Panc1 (cell line): ENCODE data around the gene SLC17A5. TPM values are rescaled to one million over a fixed set of nuclear protein-coding genes. Genes with fewer than 3 reads are reported as not detected.

Source experiments
- ATAC-seq: fragments of 200-7000 bp; cut with Tn5 transposase; 2 replicates; pipeline ENCODE4 v1.9.1; 2020; ENCODE audit warnings: mild to moderate bottlenecking, moderate library complexity
- BruUV-seq: library from RNA; stranded (reverse); fragments of 400-500 nt; replicated peaks from 2 replicates; lab custom pipeline; 2021; lab: Mats Ljungman, UMichigan
- CTCF ChIA-PET: fragments of 300-600 bp; sonication (Branson Sonifier 250); formaldehyde crosslinking; loops from one replicate; lab custom pipeline; 2022; ENCODE audit warnings: antibody characterized with exemption; lab: Charles Lee
- POLR2A ChIA-PET: fragments of 300-600 bp; sonication (Branson Sonifier 250); formaldehyde crosslinking; loops from one replicate; lab custom pipeline; 2022; ENCODE audit warnings: antibody characterized with exemption; lab: Charles Lee
- DNase-seq: peaks from one replicate; pipeline ENCODE4 v3.0.0-alpha.2; 2010; ENCODE audit warnings: low read depth, low spot score
- H3K27ac ChIP-seq: 2 replicates; pipeline ENCODE4 v1.5.1; 2011; ENCODE audit warnings: mild to moderate bottlenecking, low read length, inconsistent platforms
- H3K27me3 ChIP-seq: fragments of 200-500 bp; sonication (Bioruptor generic); 2 replicates; pipeline ENCODE4 v1.6.0; 2014; ENCODE audit warnings: low read length, inconsistent platforms; ENCODE audit not compliant: control insufficient read depth, insufficient read depth
- H3K36me3 ChIP-seq: fragments of 200-500 bp; sonication (Bioruptor generic); 2 replicates; pipeline ENCODE4 v1.5.1; 2014; ENCODE audit warnings: inconsistent platforms, mild to moderate bottlenecking, low read length, moderate library complexity; ENCODE audit not compliant: control insufficient read depth, insufficient read depth
- H3K4me1 ChIP-seq: 2 replicates; pipeline ENCODE4 v1.5.1; 2011; ENCODE audit warnings: inconsistent platforms, mild to moderate bottlenecking, low read length, moderate library complexity; ENCODE audit not compliant: control insufficient read depth, insufficient read depth
- H3K4me3 ChIP-seq, 2 experiments: 2 replicates each; pipeline ENCODE4 v1.5.1; 2011 to 2012; ENCODE audit warnings: low read depth in 2 of 2, low read length in 2 of 2, mild to moderate bottlenecking in 2 of 2, inconsistent platforms in 1 of 2, moderate library complexity in 1 of 2
- H3K9me3 ChIP-seq: fragments of 200-500 bp; sonication (Bioruptor generic); 2 replicates; pipeline ENCODE4 v1.5.1; 2014; ENCODE audit warnings: low read depth, mild to moderate bottlenecking, inconsistent platforms, low read length, moderate library complexity; ENCODE audit not compliant: control insufficient read depth, insufficient read depth
- POLR2AphosphoS5 ChIP-seq: IDR thresholded peaks from 2 replicates; pipeline ENCODE4 v1.6.1; 2012; ENCODE audit warnings: mild to moderate bottlenecking, low read depth, low read length, moderate library complexity
- SIN3A ChIP-seq: IDR thresholded peaks from 2 replicates; pipeline ENCODE4 v1.6.1; 2012; ENCODE audit warnings: low read depth, mild to moderate bottlenecking, low read length, moderate library complexity, borderline replicate concordance; ENCODE audit not compliant: insufficient read depth
- TCF7L2 ChIP-seq: IDR thresholded peaks from 2 replicates; pipeline ENCODE4 v1.6.1; 2011; ENCODE audit warnings: mild to moderate bottlenecking, low read depth, low read length, inconsistent platforms
- in situ Hi-C: cut with HindIII; loops from 2 replicates; pipeline ENCODE4 v1.10.0; 2016; ENCODE audit warnings: low sequenced_read_pairs, low pct_unique_long_range_greater_than_20kb
- intact Hi-C: fragments of 100-400 bp; cut with micrococcal nuclease; formaldehyde crosslinking; loops from one replicate; pipeline ENCODE4 v1.10.0; 2022; ENCODE audit not compliant: unreplicated experiment
- total RNA-seq: library from RNA; stranded (reverse); gene quantifications from one replicate; pipeline ENCODE4 v1.2.1, GENCODE V29; 2021; ENCODE audit not compliant: unreplicated experiment
- TF ChIP-seq, protein P1 (sequence below), 2 experiments: IDR thresholded peaks; 2 replicates each; pipeline ENCODE4 v1.6.1; 2011 to 2012; ENCODE audit warnings: low read depth in 2 of 2, control low read depth in 1 of 2, low read length in 1 of 2, mild to moderate bottlenecking in 1 of 2, moderate library complexity in 1 of 2; ENCODE audit not compliant: insufficient read depth in 1 of 2
- TF ChIP-seq, protein P2 (sequence below): fragments of 450-650 bp; IDR thresholded peaks from 2 replicates; pipeline ENCODE4 v1.5.1; 2017; ENCODE audit warnings: mild to moderate bottlenecking

SLC17A5 gene
- total RNA-seq, 1 experiment from 2014 or later = 20.6 TPM

DNA sequence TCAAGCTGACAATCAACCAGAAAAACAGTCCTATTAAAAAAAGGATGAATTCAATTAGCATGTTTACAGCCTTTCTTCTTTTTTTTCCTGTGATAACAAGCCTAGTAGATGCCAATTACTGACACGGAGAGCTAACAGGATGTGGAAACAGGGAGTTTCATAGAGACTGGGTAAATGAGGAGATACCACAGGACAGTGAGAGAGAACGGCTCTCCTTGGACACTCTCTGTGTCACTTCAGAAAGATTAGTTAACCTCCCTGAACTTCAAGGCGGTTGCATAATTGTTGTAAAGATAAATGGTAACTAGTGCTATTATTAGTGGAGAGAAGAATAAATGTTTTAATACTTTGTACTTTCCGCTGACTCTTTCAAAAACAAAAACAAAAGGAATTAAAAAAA is 14.8 kb downstream of the SLC17A5 start:
- Histone ChIP-seq H3K36me3 (peaks cover 8% of the 10 kb centered on the region; the same call in 1 of the 2 replicates), H3K27ac (no peak overlapping the region), H3K4me1 (no peaks in the 10 kb centered on the region), H3K4me3 (no peak overlapping the region), H3K27me3 (no peaks in the 10 kb centered on the region), H3K9me3 (no peaks in the 10 kb centered on the region)
- TF ChIP-seq, protein P1, sequence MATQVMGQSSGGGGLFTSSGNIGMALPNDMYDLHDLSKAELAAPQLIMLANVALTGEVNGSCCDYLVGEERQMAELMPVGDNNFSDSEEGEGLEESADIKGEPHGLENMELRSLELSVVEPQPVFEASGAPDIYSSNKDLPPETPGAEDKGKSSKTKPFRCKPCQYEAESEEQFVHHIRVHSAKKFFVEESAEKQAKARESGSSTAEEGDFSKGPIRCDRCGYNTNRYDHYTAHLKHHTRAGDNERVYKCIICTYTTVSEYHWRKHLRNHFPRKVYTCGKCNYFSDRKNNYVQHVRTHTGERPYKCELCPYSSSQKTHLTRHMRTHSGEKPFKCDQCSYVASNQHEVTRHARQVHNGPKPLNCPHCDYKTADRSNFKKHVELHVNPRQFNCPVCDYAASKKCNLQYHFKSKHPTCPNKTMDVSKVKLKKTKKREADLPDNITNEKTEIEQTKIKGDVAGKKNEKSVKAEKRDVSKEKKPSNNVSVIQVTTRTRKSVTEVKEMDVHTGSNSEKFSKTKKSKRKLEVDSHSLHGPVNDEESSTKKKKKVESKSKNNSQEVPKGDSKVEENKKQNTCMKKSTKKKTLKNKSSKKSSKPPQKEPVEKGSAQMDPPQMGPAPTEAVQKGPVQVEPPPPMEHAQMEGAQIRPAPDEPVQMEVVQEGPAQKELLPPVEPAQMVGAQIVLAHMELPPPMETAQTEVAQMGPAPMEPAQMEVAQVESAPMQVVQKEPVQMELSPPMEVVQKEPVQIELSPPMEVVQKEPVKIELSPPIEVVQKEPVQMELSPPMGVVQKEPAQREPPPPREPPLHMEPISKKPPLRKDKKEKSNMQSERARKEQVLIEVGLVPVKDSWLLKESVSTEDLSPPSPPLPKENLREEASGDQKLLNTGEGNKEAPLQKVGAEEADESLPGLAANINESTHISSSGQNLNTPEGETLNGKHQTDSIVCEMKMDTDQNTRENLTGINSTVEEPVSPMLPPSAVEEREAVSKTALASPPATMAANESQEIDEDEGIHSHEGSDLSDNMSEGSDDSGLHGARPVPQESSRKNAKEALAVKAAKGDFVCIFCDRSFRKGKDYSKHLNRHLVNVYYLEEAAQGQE (IDR thresholded peaks at IDR 0.05; ENCODE audit: insufficient read depth in 1 of 2, low read depth in 2 of 2, low read length in 1 of 2) = no peak
- TF ChIP-seq POLR2AphosphoS5 = no peak
- no peak for TF ChIP-seq SIN3A
- TF ChIP-seq, protein P2, sequence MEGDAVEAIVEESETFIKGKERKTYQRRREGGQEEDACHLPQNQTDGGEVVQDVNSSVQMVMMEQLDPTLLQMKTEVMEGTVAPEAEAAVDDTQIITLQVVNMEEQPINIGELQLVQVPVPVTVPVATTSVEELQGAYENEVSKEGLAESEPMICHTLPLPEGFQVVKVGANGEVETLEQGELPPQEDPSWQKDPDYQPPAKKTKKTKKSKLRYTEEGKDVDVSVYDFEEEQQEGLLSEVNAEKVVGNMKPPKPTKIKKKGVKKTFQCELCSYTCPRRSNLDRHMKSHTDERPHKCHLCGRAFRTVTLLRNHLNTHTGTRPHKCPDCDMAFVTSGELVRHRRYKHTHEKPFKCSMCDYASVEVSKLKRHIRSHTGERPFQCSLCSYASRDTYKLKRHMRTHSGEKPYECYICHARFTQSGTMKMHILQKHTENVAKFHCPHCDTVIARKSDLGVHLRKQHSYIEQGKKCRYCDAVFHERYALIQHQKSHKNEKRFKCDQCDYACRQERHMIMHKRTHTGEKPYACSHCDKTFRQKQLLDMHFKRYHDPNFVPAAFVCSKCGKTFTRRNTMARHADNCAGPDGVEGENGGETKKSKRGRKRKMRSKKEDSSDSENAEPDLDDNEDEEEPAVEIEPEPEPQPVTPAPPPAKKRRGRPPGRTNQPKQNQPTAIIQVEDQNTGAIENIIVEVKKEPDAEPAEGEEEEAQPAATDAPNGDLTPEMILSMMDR = no peak
- TF ChIP-seq TCF7L2 = no peak
- ChIA-PET CTCF (no interaction called here), POLR2A (interaction anchor here (0.6 kb wide), 1 partner anchor 11 kb away, joined by 6 read pairs; no protein-coding TSS in a partner anchor)
- intact Hi-C loops = no loop called here
- in situ Hi-C loops = no loop called here
- DNase-seq (no peak), ATAC-seq (no peak)
- no TSS peak for BruUV-seq

DNA sequence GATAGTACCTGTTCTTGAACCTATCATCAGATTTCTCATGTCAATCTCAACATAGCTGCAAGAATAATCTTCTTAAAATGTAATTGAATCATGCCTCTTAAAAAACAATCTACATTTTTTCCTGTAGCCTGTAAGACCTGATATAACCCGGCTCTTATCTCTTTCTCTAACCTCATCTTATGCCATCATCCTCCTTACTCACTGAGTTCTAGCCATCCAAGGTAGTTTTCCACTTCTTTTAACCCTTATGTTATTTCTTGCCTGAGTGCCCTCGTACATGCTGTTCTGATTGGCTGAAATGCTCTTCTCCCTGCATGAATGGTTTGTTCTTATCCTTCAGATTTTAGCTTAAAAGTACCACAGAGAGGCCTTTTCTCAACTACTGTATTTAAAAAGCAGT is 16.4 kb downstream of the SLC17A5 start:
- H3K4me1 ChIP-seq = no peaks in the 10 kb centered on the region
- TF ChIP-seq TCF7L2 (no peak), POLR2AphosphoS5 (no peak), SIN3A (no peak)
- TF ChIP-seq, protein P1 (IDR thresholded peaks at IDR 0.05; ENCODE audit: insufficient read depth in 1 of 2, low read depth in 2 of 2, low read length in 1 of 2) = no peak
- TF ChIP-seq, protein P2 = no peak
- ATAC-seq (no peak), DNase-seq (no peak)
- no peaks in the 10 kb centered on the region for H3K9me3 ChIP-seq
- POLR2A ChIA-PET = interaction anchor here (0.7 kb wide), 1 partner anchor 266 kb away, joined by 4 read pairs; no protein-coding TSS in a partner anchor
- peaks cover 8% of the 10 kb centered on the region; the same call in 1 of the 2 replicates for H3K36me3 ChIP-seq
- in situ Hi-C loops (no loop called here), intact Hi-C loops (no loop called here)
- CTCF ChIA-PET = no interaction called here
- no peaks in the 10 kb centered on the region for H3K27me3 ChIP-seq
- BruUV-seq = no TSS peak
- no peak overlapping the region for H3K4me3 ChIP-seq
- no peak overlapping the region for H3K27ac ChIP-seq
